ENCODE results near the gene IMPG2.

The IMPG2 gene

GRCh38 chr3:101216710-101217465, 103.5 kb downstream of the IMPG2 start:
- no peak overlapping the region for H4K91ac ChIP-seq (ENCODE audit: low read length)
- no peak overlapping the region for H3K4ac ChIP-seq (ENCODE audit: low read depth in 1 of 2, low read length in 2 of 2)
- no peak overlapping the region for H2BK120ac ChIP-seq (ENCODE audit: low read depth, low read length)
- peak; percentile 65 for DNase-seq
- no peak overlapping the region for H3K27ac ChIP-seq (ENCODE audit: low read length, poor library complexity, severe bottlenecking)
- H2AK5ac ChIP-seq (ENCODE audit: low read length, severe bottlenecking) = no peak overlapping the region
- peaks cover 10% of the 10 kb centered on the region for H3K9me3 ChIP-seq (ENCODE audit: control insufficient read depth, low read length)
- no peak overlapping the region for H2BK15ac ChIP-seq (ENCODE audit: low read depth, poor library complexity, severe bottlenecking)
- no peak overlapping the region for H3K23ac ChIP-seq (ENCODE audit: low read length in 2 of 2)
- H3K4me3 ChIP-seq (ENCODE audit: insufficient read depth in 1 of 2, low read depth in 1 of 2, low read length in 2 of 2) = no peak overlapping the region
- 90% methylated on average over 2 of the region's 3 CpGs for WGBS
- no peak overlapping the region for H2BK5ac ChIP-seq (ENCODE audit: low read depth, low read length, poor library complexity, severe bottlenecking)
- no peaks in the 10 kb centered on the region for H3K79me1 ChIP-seq (replicated peaks; ENCODE audit: low read length, poor library complexity, severe bottlenecking)
- no peak overlapping the region for H4K8ac ChIP-seq (ENCODE audit: low read length)
- H2AFZ ChIP-seq (ENCODE audit: low read depth, low read length) = no peak overlapping the region
- no peak overlapping the region for H3K4me2 ChIP-seq (ENCODE audit: low read length, poor library complexity, severe bottlenecking)
- H3K14ac ChIP-seq (ENCODE audit: low read length in 2 of 2) = no peak overlapping the region
- no peak overlapping the region for H3K18ac ChIP-seq (ENCODE audit: low read depth in 1 of 2, low read length in 2 of 2)
- H3K27me3 ChIP-seq (ENCODE audit: control insufficient read depth in 1 of 2, insufficient read depth in 1 of 2, low read length in 2 of 2) = no peaks in the 10 kb centered on the region
- H3K36me3 ChIP-seq (ENCODE audit: control insufficient read depth in 1 of 2, insufficient read depth in 2 of 2, low read depth in 1 of 2, low read length in 2 of 2) = peaks cover 0 to 5% of the 10 kb centered on the region in 2 experiments
- H3K4me1 ChIP-seq (ENCODE audit: control insufficient read depth, insufficient read depth, low read depth, low read length) = no peaks in the 10 kb centered on the region
- H2BK12ac ChIP-seq (ENCODE audit: low read length in 2 of 2) = no peak overlapping the region
- peak overlapping the region; percentile 65 for H3K9ac ChIP-seq (ENCODE audit: low read length)

GRCh38 chr3:101212730-101213129, 107.6 kb downstream of the IMPG2 start:
- H2BK15ac ChIP-seq (ENCODE audit: low read depth, poor library complexity, severe bottlenecking) = no peak overlapping the region
- H3K9ac ChIP-seq (ENCODE audit: low read length) = no peak overlapping the region
- no peak overlapping the region for H4K8ac ChIP-seq (ENCODE audit: low read length)
- H3K23ac ChIP-seq (ENCODE audit: low read length in 2 of 2) = no peak overlapping the region
- no peak overlapping the region for H3K27ac ChIP-seq (ENCODE audit: low read length, poor library complexity, severe bottlenecking)
- no peak overlapping the region for H3K4me2 ChIP-seq (ENCODE audit: low read length, poor library complexity, severe bottlenecking)
- H3K18ac ChIP-seq (ENCODE audit: low read depth in 1 of 2, low read length in 2 of 2) = no peak overlapping the region
- no peaks in the 10 kb centered on the region for H3K79me1 ChIP-seq (replicated peaks; ENCODE audit: low read length, poor library complexity, severe bottlenecking)
- no peak overlapping the region for H3K14ac ChIP-seq (ENCODE audit: low read length in 2 of 2)
- no peak overlapping the region for H3K4ac ChIP-seq (ENCODE audit: low read depth in 1 of 2, low read length in 2 of 2)
- no peaks in the 10 kb centered on the region for H3K4me1 ChIP-seq (ENCODE audit: control insufficient read depth, insufficient read depth, low read depth, low read length)
- H2BK12ac ChIP-seq (ENCODE audit: low read length in 2 of 2) = no peak overlapping the region
- no peak overlapping the region for H4K91ac ChIP-seq (ENCODE audit: low read length)
- H3K36me3 ChIP-seq (ENCODE audit: control insufficient read depth in 1 of 2, insufficient read depth in 2 of 2, low read depth in 1 of 2, low read length in 2 of 2) = peaks cover 0 to 5% of the 10 kb centered on the region in 2 experiments
- H3K4me3 ChIP-seq (ENCODE audit: insufficient read depth in 1 of 2, low read depth in 1 of 2, low read length in 2 of 2) = no peak overlapping the region
- H2AFZ ChIP-seq (ENCODE audit: low read depth, low read length) = no peak overlapping the region
- no peak overlapping the region for H2BK5ac ChIP-seq (ENCODE audit: low read depth, low read length, poor library complexity, severe bottlenecking)
- no peak overlapping the region for H2BK120ac ChIP-seq (ENCODE audit: low read depth, low read length)
- no peak for DNase-seq
- no peaks in the 10 kb centered on the region for H3K27me3 ChIP-seq (ENCODE audit: control insufficient read depth in 1 of 2, insufficient read depth in 1 of 2, low read length in 2 of 2)
- H3K9me3 ChIP-seq (ENCODE audit: control insufficient read depth, low read length) = peaks cover 4% of the 10 kb centered on the region
- 92% methylated on average over 1 of the region's 2 CpGs for WGBS
- no peak overlapping the region for H2AK5ac ChIP-seq (ENCODE audit: low read length, severe bottlenecking)

- Histone ChIP-seq H4K8ac (ENCODE audit: low read length) (no peak overlapping the region), H3K27me3 (ENCODE audit: control insufficient read depth in 1 of 2, insufficient read depth in 1 of 2, low read length in 2 of 2) (no peaks in the 10 kb centered on the region), H3K4me2 (ENCODE audit: low read length, poor library complexity, severe bottlenecking) (no peak overlapping the region), H3K27ac (ENCODE audit: low read length, poor library complexity, severe bottlenecking) (no peak overlapping the region), H3K14ac (ENCODE audit: low read length in 2 of 2) (no peak overlapping the region), H3K79me1 (replicated peaks; ENCODE audit: low read length, poor library complexity, severe bottlenecking) (no peaks in the 10 kb centered on the region), H2AFZ (ENCODE audit: low read depth, low read length) (no peak overlapping the region), H2BK15ac (ENCODE audit: low read depth, poor library complexity, severe bottlenecking) (no peak overlapping the region), H2AK5ac (ENCODE audit: low read length, severe bottlenecking) (no peak overlapping the region), H3K18ac (ENCODE audit: low read depth in 1 of 2, low read length in 2 of 2) (no peak overlapping the region), H2BK120ac (ENCODE audit: low read depth, low read length) (no peak overlapping the region), H3K9ac (ENCODE audit: low read length) (no peak overlapping the region), H2BK5ac (ENCODE audit: low read depth, low read length, poor library complexity, severe bottlenecking) (no peak overlapping the region), H3K4me1 (ENCODE audit: control insufficient read depth, insufficient read depth, low read depth, low read length) (peaks cover 2% of the 10 kb centered on the region), H3K36me3 (ENCODE audit: control insufficient read depth in 1 of 2, insufficient read depth in 2 of 2, low read depth in 1 of 2, low read length in 2 of 2) (no peaks in the 10 kb centered on the region), H3K4me3 (ENCODE audit: insufficient read depth in 1 of 2, low read depth in 1 of 2, low read length in 2 of 2) (no peak overlapping the region), H3K23ac (ENCODE audit: low read length in 2 of 2) (no peak overlapping the region), H4K91ac (ENCODE audit: low read length) (no peak overlapping the region), H3K4ac (ENCODE audit: low read depth in 1 of 2, low read length in 2 of 2) (no peak overlapping the region), H3K9me3 (ENCODE audit: control insufficient read depth, low read length) (no peaks in the 10 kb centered on the region), H2BK12ac (ENCODE audit: low read length in 2 of 2) (no peak overlapping the region)
- 89% methylated on average over 2 of the region's 2 CpGs for WGBS
- no peak for DNase-seq
Observed at GRCh38 chr3:101204246-101204645, 116.1 kb downstream of the IMPG2 start.

- 87% methylated on average over 5 of the region's 5 CpGs for WGBS
- H3K4me1 ChIP-seq (ENCODE audit: control insufficient read depth, insufficient read depth, low read depth, low read length) = peaks cover 2% of the 10 kb centered on the region
- no peak overlapping the region for H3K4me2 ChIP-seq (ENCODE audit: low read length, poor library complexity, severe bottlenecking)
Observed at GRCh38 chr3:101203411-101203810, 117.0 kb downstream of the IMPG2 start.

More at GRCh38 chr3:101203411-101203810, 117.0 kb downstream of the IMPG2 start:
- no peak overlapping the region for H2BK15ac ChIP-seq (ENCODE audit: low read depth, poor library complexity, severe bottlenecking)
- H2BK5ac ChIP-seq (ENCODE audit: low read depth, low read length, poor library complexity, severe bottlenecking) = no peak overlapping the region
- H2BK120ac ChIP-seq (ENCODE audit: low read depth, low read length) = no peak overlapping the region
- H3K14ac ChIP-seq (ENCODE audit: low read length in 2 of 2) = no peak overlapping the region
- no peaks in the 10 kb centered on the region for H3K27me3 ChIP-seq (ENCODE audit: control insufficient read depth in 1 of 2, insufficient read depth in 1 of 2, low read length in 2 of 2)
- DNase-seq = no peak
- no peak overlapping the region for H3K18ac ChIP-seq (ENCODE audit: low read depth in 1 of 2, low read length in 2 of 2)
- no peak overlapping the region for H3K4me3 ChIP-seq (ENCODE audit: insufficient read depth in 1 of 2, low read depth in 1 of 2, low read length in 2 of 2)
- H2AFZ ChIP-seq (ENCODE audit: low read depth, low read length) = no peak overlapping the region
- no peak overlapping the region for H4K91ac ChIP-seq (ENCODE audit: low read length)
- H2AK5ac ChIP-seq (ENCODE audit: low read length, severe bottlenecking) = no peak overlapping the region
- no peak overlapping the region for H3K23ac ChIP-seq (ENCODE audit: low read length in 2 of 2)
- H3K79me1 ChIP-seq (replicated peaks; ENCODE audit: low read length, poor library complexity, severe bottlenecking) = no peaks in the 10 kb centered on the region
- H3K36me3 ChIP-seq (ENCODE audit: control insufficient read depth in 1 of 2, insufficient read depth in 2 of 2, low read depth in 1 of 2, low read length in 2 of 2) = no peaks in the 10 kb centered on the region
- no peak overlapping the region for H4K8ac ChIP-seq (ENCODE audit: low read length)
- H3K9ac ChIP-seq (ENCODE audit: low read length) = no peak overlapping the region
- H3K4ac ChIP-seq (ENCODE audit: low read depth in 1 of 2, low read length in 2 of 2) = no peak overlapping the region
- H2BK12ac ChIP-seq (ENCODE audit: low read length in 2 of 2) = no peak overlapping the region
- H3K27ac ChIP-seq (ENCODE audit: low read length, poor library complexity, severe bottlenecking) = peak overlapping the region; percentile 44
- no peaks in the 10 kb centered on the region for H3K9me3 ChIP-seq (ENCODE audit: control insufficient read depth, low read length)

Measured in mesenchymal stem cell (in vitro differentiated cells and primary cell).